A549 treated with RU486 at 1 μM for 4 hours (cell line): ENCODE results near the gene MAPRE2. TPM values are rescaled to one million over a fixed set of nuclear protein-coding genes. Genes with fewer than 3 reads are reported as not detected.

Source experiments
- total RNA-seq: library from RNA; stranded (reverse); fragments of 200-300 nt; extraction: Qiagen RNA extraction; gene quantifications from 5 replicates; pipeline ENCODE4 v1.2.3, GENCODE V29; 2022; ENCODE audit warnings: low read depth

The MAPRE2 gene
- 13.9 to 16.4 TPM (median 15.3 TPM) in 5 replicates for total RNA-seq

DNA sequence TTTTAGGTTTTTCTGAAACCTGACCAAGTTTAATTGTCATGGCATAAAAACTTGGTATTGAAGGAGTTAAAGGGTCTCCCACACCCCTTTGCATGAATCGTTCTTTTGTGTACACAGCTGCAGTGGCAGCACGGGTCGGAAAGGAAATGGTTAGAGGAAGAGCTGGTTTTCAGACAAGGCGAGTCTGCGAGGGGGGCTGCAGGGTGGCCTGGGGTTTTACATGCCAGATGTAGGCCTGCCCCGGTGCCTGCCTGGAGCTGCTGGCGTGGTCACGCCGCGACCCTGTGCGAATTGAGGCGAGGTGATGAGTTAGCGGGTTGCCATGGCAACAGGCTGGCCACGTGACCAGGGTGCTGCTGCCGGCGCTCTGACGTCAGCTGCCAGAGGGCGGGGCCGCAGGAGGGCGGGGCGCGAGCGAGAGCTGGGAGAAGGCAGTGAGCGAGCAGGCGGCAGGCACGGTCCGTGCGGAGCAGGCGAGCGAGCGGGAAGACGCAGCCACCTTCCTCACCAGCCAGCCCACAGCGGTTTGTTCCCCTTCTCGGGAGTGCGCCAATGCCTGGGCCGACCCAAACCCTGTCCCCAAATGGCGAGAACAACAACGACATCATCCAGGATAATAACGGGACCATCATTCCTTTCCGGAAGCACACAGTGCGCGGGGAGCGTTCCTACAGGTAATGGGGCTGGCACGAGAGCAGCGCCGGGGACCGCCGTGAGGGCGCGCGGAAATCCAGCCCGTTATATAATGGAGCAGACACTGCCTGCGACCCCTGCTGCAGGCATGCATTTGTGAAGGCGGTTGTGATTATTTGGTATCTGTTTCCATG, at the start of gene MAPRE2:
TSS of gene MAPRE2 (plus strand) at position 426 of the 827 bp plus-strand sequence. CDS start at position 553, 127 bp downstream.

Other genes with a start within 250 kb of the MAPRE2 start
- gene ZNF397, start 199.6 kb downstream of the MAPRE2 start, total RNA-seq, result 2.7 to 4.7 TPM (median 4.1 TPM) in 5 replicates
- 0.53 to 0.96 TPM (median 0.71 TPM) in 5 replicates for gene ZSCAN30, start 248.8 kb downstream of the MAPRE2 start, total RNA-seq